DOHH2 (cell line): Measurements from ENCODE around the gene NFIL3.
"Not testable (repeated sequence)": the region's sequence is repeated elsewhere in the genome, so short reads cannot be mapped to it uniquely, and the experiment has no call there.

Experiments used
- EZH2phosphoT487 ChIP-seq: fragments of 200-600 bp; sonication (generic); IDR thresholded peaks from 2 replicates; pipeline ENCODE4 v1.6.1; 2017; ENCODE audit warnings: borderline replicate concordance, mild to moderate bottlenecking, antibody characterized with exemption, low read length, moderate library complexity, mixed read lengths
- TF ChIP-seq, protein P1 (sequence below): fragments of 200-600 bp; sonication (generic); IDR thresholded peaks from one replicate; pipeline ENCODE4 v1.5.1; 2014; ENCODE audit warnings: antibody characterized with exemption, mild to moderate bottlenecking, low read depth, low read length; ENCODE audit not compliant: poor library complexity, severe bottlenecking

- TF ChIP-seq, protein P1, sequence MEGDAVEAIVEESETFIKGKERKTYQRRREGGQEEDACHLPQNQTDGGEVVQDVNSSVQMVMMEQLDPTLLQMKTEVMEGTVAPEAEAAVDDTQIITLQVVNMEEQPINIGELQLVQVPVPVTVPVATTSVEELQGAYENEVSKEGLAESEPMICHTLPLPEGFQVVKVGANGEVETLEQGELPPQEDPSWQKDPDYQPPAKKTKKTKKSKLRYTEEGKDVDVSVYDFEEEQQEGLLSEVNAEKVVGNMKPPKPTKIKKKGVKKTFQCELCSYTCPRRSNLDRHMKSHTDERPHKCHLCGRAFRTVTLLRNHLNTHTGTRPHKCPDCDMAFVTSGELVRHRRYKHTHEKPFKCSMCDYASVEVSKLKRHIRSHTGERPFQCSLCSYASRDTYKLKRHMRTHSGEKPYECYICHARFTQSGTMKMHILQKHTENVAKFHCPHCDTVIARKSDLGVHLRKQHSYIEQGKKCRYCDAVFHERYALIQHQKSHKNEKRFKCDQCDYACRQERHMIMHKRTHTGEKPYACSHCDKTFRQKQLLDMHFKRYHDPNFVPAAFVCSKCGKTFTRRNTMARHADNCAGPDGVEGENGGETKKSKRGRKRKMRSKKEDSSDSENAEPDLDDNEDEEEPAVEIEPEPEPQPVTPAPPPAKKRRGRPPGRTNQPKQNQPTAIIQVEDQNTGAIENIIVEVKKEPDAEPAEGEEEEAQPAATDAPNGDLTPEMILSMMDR, result not testable (repeated sequence)
- not testable (repeated sequence) for TF ChIP-seq EZH2phosphoT487
These were observed 33.9 kb downstream of the NFIL3 start for GRCh38 chr9:91389686-91390085.
